RWPE2 (cell line): ENCODE measurements around the gene ARMC5.
A peak's percentile ranks its signal among the peaks of the same experiment; 100 is the strongest.
"Not testable (repeated sequence)": the region's sequence is repeated elsewhere in the genome, so short reads cannot be mapped to it uniquely, and the experiment has no call there.

Experiments used
- ATAC-seq: fragments of 200-7000 bp; cut with Tn5 transposase; 3 replicates; pipeline ENCODE4 v1.9.1; 2021; ENCODE audit warnings: low read depth
- DNase-seq: peaks from one replicate; pipeline ENCODE4 v3.0.0-alpha.2; 2020; ENCODE audit warnings: low spot score
- H3K27ac ChIP-seq: fragments of 450-650 bp; 2 replicates; pipeline ENCODE4 v1.5.1; 2017; ENCODE audit warnings: mild to moderate bottlenecking; ENCODE audit not compliant: poor library complexity, severe bottlenecking
- H3K27me3 ChIP-seq: fragments of 250-450 bp; sonication (Bioruptor Pico); 2 replicates; pipeline ENCODE4 v1.5.1; 2021; ENCODE audit warnings: mild to moderate bottlenecking, moderate library complexity; ENCODE audit not compliant: insufficient read depth, poor library complexity, severe bottlenecking
- H3K36me3 ChIP-seq: fragments of 250-450 bp; sonication (Bioruptor Pico); 2 replicates; pipeline ENCODE4 v1.5.1; 2020; ENCODE audit warnings: low read depth, mild to moderate bottlenecking, moderate library complexity
- H3K4me1 ChIP-seq: fragments of 250-450 bp; sonication (Bioruptor Pico); 2 replicates; pipeline ENCODE4 v1.5.1; 2021; ENCODE audit warnings: mild to moderate bottlenecking, moderate library complexity; ENCODE audit not compliant: insufficient read depth, poor library complexity, severe bottlenecking
- H3K4me3 ChIP-seq: fragments of 250-450 bp; sonication (Bioruptor Pico); 2 replicates; pipeline ENCODE4 v1.5.1; 2021; ENCODE audit warnings: mild to moderate bottlenecking, moderate library complexity; ENCODE audit not compliant: severe bottlenecking
- H3K9me3 ChIP-seq: fragments of 250-450 bp; sonication (Bioruptor Pico); 2 replicates; pipeline ENCODE4 v1.5.1; 2021; ENCODE audit warnings: mild to moderate bottlenecking, moderate library complexity; ENCODE audit not compliant: severe bottlenecking
- TF ChIP-seq, protein P1 (sequence below): fragments of 450-650 bp; IDR thresholded peaks from one replicate; pipeline ENCODE4 v1.5.1; 2017; ENCODE audit warnings: mild to moderate bottlenecking, moderate library complexity; ENCODE audit not compliant: poor library complexity, severe bottlenecking

Gene ARMC5

DNA sequence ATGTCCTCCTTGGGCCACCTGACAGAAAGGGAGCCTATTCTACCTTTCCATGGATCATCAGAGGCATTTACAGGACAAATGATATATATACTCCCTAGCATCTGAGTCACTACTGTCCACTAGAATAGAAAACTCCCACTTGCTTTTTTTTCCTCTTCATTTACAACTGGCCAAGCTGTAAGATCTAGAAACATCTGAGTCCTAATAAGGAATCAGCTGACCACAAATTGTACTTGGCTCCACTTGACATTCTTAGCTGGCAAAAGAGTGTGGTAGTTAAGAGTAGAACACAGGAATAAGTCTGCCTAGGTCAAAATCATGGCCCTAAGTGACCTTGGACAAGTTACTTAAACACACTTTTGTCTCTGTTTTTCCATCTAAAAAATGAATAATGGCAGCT is 43.7 kb downstream of the ARMC5 start:
- ATAC-seq = no peak
- TF ChIP-seq, protein P1, sequence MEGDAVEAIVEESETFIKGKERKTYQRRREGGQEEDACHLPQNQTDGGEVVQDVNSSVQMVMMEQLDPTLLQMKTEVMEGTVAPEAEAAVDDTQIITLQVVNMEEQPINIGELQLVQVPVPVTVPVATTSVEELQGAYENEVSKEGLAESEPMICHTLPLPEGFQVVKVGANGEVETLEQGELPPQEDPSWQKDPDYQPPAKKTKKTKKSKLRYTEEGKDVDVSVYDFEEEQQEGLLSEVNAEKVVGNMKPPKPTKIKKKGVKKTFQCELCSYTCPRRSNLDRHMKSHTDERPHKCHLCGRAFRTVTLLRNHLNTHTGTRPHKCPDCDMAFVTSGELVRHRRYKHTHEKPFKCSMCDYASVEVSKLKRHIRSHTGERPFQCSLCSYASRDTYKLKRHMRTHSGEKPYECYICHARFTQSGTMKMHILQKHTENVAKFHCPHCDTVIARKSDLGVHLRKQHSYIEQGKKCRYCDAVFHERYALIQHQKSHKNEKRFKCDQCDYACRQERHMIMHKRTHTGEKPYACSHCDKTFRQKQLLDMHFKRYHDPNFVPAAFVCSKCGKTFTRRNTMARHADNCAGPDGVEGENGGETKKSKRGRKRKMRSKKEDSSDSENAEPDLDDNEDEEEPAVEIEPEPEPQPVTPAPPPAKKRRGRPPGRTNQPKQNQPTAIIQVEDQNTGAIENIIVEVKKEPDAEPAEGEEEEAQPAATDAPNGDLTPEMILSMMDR = no peak
- no peak for DNase-seq
- peaks cover 38% of the 10 kb centered on the region for H3K36me3 ChIP-seq
- no peak overlapping the region for H3K27ac ChIP-seq
- no peak overlapping the region for H3K4me3 ChIP-seq
- H3K4me1 ChIP-seq = no peaks in the 10 kb centered on the region
- no peaks in the 10 kb centered on the region for H3K9me3 ChIP-seq
- no peaks in the 10 kb centered on the region for H3K27me3 ChIP-seq

DNA sequence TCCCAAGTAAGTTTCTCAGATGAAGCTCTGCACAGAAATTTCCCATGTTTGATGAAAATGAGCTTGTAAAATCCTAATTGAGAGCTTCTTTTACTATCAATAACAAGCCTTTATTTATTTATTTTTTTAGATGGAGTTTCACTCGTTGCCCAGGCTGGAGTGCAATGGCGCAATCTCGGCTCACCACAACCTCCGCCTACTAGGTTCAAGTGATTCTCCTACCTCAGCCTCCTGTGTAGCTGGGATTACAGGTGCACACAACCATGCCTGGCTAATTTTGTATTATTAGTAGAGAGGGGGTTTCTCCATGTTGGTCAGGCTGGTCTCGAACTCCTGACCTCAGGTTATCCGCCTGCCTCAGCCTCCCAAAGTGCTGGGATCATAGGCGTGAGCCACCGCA is 44.3 kb downstream of the ARMC5 start:
- not testable (repeated sequence) for ATAC-seq, H3K27ac ChIP-seq, DNase-seq, H3K4me1 ChIP-seq, H3K4me3 ChIP-seq, H3K9me3 ChIP-seq, H3K27me3 ChIP-seq
- H3K36me3 ChIP-seq = peaks cover 32% of the 10 kb centered on the region

DNA sequence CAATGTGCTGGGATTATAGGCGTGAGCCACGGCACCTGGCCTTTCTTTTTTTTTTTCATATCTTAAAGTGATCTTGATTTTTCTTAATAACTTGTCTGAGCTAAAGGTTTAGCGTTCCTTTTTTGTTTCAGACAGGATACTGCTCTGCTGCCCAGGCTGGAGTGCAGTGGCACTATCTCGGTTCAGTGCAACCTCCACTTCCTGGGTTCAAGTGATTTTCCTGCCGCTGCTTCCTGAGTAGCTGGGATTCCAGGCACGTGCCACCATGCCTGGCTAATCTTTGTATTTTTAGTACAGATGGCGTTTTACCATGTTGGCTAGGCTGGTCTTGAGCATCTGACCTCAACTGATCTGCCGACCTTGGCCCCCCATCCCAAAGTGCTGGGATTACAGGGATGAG is 44.9 kb downstream of the ARMC5 start:
- Histone ChIP-seq H3K4me3 (no peak overlapping the region), H3K9me3 (no peaks in the 10 kb centered on the region), H3K36me3 (peaks cover 26% of the 10 kb centered on the region), H3K27me3 (no peaks in the 10 kb centered on the region), H3K4me1 (no peaks in the 10 kb centered on the region), H3K27ac (no peak overlapping the region)
- no peak for DNase-seq
- TF ChIP-seq, protein P1 = no peak
- ATAC-seq = no peak

DNA sequence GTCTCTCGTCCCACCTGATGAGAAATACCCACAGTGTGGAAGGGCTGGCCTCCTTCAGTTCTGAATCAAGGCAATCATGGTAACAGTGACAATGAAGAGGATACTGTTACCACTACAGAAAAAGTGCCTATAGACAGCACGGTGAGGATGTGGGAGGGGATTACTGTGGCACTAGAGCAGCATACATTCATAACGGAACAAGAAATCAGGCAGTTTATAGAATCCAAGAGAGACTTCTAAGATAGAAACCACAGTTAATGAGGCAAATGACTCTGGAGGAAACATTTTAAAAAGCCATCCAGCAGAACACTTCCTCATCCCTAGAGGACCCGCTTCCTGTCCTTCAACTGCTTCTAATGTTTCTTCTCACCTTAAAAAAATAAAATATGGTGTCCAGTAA is 46.2 kb downstream of the ARMC5 start:
- ATAC-seq = no peak
- H3K27ac ChIP-seq = no peak overlapping the region
- H3K27me3 ChIP-seq = no peaks in the 10 kb centered on the region
- H3K9me3 ChIP-seq = no peaks in the 10 kb centered on the region
- TF ChIP-seq, protein P1 = no peak
- H3K36me3 ChIP-seq = peaks cover 17% of the 10 kb centered on the region
- DNase-seq = no peak
- peaks cover 4% of the 10 kb centered on the region for H3K4me1 ChIP-seq
- H3K4me3 ChIP-seq = no peak overlapping the region

DNA sequence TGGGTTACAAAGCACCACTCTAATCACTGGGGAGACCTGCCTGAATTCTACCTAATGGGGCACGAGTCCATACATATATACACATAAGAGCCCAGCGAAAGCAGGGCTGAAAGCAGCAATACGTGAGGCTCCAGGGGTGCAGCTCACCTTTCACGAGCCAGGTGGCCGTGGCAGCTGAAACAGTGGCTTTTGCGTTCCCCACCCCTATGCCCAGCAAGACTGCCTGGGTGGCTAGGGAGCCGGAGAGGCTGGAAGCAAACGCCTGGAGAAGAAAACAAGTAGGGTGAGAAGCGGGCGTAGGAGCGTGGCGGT is 48.3 kb downstream of the ARMC5 start:
- H3K4me3 ChIP-seq = peak overlapping the region; percentile 98
- DNase-seq = no peak
- no peaks in the 10 kb centered on the region for H3K27me3 ChIP-seq
- peak overlapping the region; percentile 54 for H3K27ac ChIP-seq
- H3K9me3 ChIP-seq = no peaks in the 10 kb centered on the region
- TF ChIP-seq, protein P1 = no peak
- ATAC-seq = no peak; the same call in 1 of the 3 replicates
- peaks cover 4% of the 10 kb centered on the region for H3K4me1 ChIP-seq
- peaks cover 12% of the 10 kb centered on the region for H3K36me3 ChIP-seq
